HK-2 (cell line): ENCODE data around the gene LGALS9C.
"Not testable (repeated sequence)": the region's sequence is repeated elsewhere in the genome, so short reads cannot be mapped to it uniquely, and the experiment has no call there.

Source experiments
- DNase-seq: peaks from one replicate; pipeline ENCODE4 v3.0.0-alpha.2; 2018; ENCODE audit not compliant: unreplicated experiment

The LGALS9C gene

GRCh38 chr17:18528899-18529500 is 52.4 kb downstream of the LGALS9C start:
- DNase-seq: not testable (repeated sequence)

- not testable (repeated sequence) for DNase-seq
Observed at GRCh38 chr17:18530405-18530804, 53.8 kb downstream of the LGALS9C start.

DNA sequence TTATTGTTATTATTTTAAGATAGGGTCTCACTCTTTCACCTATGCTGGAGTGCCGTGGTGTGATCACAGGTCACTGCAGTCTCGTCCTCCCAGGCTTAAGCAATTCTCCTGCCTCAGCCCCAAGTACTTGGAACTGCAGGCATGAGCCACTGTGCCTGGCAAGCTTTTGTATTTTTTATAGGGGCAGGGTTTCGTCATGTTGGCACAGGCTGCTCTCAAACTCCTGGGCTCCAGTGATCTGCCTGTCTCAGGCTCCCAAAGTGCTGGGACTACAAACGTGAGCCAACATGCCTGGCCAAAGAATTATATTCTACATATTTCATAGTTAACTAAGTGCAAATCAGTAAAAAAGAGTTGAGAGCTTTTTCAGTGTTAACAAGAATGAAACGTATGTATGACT is 65.6 kb downstream of the LGALS9C start:
- DNase-seq: not testable (repeated sequence)

DNA sequence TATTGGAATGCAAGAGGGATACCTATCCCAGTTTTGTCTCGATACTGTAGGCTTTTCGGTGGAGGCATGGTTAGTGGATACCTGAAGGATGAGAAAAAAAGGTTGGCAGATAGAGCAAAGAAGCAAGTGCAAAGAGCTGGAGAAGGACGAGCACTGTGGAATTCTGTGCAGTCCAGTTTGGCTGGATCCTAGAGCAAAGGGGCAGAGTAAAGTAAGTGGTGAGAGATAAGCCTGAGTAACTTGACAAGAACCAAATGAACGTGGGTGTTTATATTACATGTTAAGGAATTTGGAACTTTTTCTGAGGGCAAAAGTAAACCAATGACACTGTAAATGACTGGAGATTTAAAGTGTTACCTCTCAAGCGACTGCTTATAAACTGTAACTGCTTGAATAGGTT is 66.3 kb downstream of the LGALS9C start:
- DNase-seq: not testable (repeated sequence)
